GM18505 (cell line): ENCODE data around the gene ZDHHC13.

Source experiments
- ATAC-seq: cut with Tn5 transposase; IDR thresholded peaks from one replicate; pipeline ENCODE4 v1.9.1; 2021; ENCODE audit not compliant: unreplicated experiment
- POLR2A ChIP-seq: IDR thresholded peaks from 4 replicates; pipeline ENCODE4 v1.6.1; 2011; ENCODE audit warnings: borderline replicate concordance; ENCODE audit not compliant: insufficient read depth, insufficient read length; ENCODE audit errors: extremely low read depth

Gene ZDHHC13

DNA sequence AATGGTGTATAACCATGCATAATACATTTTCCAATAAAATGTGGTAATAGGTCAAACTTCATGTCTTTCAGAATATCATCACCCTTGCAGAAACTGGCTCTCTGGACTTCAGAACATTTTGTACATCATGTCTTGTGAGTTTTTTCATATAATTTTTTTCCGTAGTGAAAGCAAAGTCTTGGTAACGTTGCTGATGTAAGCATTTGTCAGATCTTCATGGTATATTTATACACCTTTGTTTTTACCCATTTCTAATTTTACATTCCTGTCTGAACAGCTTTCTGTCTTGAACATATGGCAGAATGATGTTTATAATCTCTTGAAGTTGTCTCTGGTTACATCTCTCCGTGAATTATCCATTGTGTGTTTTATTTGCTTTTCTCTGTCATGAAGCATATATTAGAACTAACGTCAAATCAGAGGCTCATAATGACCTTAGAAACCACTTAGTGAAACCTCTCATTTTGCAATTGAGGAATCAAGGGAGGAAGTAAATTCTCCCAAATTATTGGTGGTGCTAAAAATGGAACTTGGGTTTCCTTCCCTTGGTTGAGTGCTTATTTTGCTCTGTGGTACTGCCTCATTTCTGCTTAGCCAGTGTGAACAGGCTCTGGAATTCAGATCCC is 47.4 kb downstream of the ZDHHC13 start:
- TF ChIP-seq POLR2A: no peak
- ATAC-seq: no peak

GRCh38 chr11:19164881-19165280 is 47.9 kb downstream of the ZDHHC13 start:
- TF ChIP-seq POLR2A: no peak
- no peak for ATAC-seq

DNA sequence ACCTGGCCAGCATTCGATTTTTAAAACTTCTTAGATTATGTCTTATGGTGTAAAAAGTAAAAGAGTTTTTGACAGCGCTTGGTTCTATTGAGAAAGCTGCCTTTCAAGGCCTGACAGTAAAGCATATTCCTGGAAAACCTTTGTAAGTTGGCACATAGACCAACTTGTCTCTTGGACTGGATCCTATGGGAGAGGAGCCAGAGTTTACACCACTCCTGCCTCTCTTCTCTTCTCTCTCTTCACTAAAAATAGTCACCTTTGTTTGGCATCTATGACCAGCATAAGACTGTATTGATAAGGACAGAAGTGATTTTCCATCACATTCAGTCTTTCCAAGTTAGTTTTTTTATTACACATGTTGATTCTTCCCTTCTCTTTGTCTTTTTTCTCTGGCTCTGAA is 51.1 kb downstream of the ZDHHC13 start:
- no peak for TF ChIP-seq POLR2A

DNA sequence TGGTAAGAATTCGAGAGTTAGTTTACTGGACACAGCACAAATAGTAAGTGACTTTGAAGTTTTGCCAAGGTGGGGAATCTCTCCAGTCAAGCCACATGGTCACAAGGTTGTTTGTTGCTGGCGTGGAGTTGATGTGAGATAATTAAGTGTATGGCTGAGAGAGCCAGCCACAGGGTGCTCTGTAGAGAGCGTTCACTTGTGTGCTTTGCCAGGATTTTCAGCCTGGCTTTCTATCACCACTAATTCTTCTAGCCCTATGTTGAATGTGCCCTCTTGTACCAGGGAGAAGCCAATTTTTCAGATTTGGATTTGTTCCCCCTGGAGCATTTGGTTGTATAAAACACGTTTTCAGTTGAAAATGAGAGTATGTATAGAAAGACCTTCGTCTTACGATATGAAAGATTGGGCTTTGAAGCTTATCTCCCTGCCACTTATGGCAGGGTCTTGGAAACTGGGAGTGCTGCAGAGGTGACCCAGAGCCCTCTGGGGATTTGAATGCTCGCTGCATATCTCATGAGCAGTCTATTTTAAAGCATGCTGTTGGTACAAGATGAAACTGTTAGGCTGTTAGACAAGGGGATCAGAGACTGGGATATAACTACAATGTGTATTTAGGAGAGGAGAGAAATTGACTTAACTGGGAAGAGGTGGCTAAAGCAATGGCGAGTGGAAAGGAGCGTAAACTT is 56.2 kb downstream of the ZDHHC13 start:
- TF ChIP-seq POLR2A: no peak
- no peak for ATAC-seq

More for the DNA sequence above, 51.1 kb downstream of the ZDHHC13 start:
- ATAC-seq: no peak

DNA sequence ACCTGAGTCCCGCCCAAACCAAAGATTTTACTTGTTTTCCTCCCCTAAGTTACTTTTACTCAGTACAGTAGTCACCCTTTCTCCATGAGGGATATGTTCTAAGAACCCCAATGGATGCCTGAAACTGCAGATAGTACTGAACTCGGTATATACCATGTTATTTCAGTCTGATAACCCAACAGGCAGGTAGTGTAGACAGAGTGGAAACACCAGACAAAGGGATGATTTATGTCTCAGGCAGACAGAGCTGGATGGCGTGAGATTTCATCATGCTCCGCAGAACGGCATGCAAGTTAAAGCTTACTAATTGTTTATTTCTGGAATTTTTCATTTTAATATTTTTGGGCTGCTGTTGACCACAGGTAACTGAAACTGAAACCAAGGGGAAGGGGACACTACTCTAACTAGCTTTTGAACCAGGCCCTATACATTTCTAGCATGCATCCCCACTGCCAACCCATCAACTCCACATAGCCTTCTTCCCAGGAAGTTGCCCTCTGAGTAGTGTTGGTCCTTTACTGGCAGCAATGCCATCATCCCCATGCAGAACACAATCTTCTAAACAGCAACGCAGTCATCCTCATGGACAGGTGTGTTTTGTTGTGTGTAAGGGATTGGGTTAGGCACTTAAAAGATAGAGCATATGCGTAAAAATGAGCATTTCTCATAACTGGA is 57.1 kb downstream of the ZDHHC13 start:
- ATAC-seq: no peak
- TF ChIP-seq POLR2A: no peak

- TF ChIP-seq POLR2A: no peak
- ATAC-seq: no peak
Measured at GRCh38 chr11:19176629-19177186, 59.7 kb downstream of the ZDHHC13 start.

DNA sequence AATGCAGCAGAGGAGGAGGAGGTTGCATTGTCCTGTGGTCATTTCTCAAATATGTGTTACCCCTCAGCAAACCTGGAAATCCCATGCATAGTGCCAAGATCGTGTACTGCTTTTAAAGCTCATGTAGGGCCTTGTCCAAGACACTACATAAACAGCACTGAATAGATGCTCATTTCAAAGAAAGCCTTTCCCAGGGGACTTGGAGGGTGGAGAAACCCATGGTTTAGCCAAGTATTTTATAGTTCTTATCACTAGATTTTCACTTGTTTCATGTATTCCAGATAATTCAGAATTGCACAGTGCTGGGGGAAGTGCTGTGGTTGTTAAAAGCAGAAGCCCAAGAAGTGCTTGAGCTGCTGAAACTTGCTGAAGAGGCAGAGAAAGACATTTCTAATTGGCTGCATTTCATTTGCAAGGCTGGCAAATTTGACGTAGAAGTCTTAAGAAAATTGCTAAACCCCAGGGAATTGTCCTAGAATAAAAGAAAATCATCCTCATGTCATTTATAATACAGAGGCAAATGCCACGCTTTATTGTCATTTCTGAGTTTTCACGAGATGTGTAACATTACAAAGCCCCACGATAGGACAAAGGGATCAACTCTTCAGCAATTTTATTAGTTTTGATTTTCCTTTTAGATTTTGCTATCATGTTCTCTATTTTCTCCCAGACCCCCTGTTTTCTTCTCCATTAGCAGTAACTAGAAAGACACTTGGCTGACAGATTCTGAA is 64.7 kb downstream of the ZDHHC13 start:
- no peak for ATAC-seq
- no peak for TF ChIP-seq POLR2A

DNA sequence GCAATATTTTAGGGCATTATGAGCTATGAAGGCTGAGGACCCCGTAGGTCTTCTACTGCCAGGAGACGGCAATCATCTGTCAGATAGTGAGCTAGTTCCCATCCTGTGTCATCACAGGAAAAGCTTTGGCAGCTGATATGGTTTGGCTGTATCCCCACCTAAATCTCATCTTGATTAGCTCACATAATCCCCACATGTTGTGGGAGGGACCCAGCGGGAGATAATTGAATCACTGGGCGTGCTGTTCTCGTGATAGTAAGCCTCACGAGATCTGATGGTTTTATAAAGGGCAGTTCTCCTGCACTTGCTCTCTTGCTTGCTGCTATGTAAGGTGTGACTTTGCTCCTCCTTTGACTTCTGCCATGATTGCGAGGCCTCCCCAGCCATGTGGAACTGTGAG is 66.7 kb downstream of the ZDHHC13 start:
- ATAC-seq: no peak
- TF ChIP-seq POLR2A: no peak

GRCh38 chr11:19185036-19185435 is 68.1 kb downstream of the ZDHHC13 start:
- no peak for TF ChIP-seq POLR2A
- no peak for ATAC-seq

- TF ChIP-seq POLR2A: no peak
- no peak for ATAC-seq
Measured at GRCh38 chr11:19185516-19186052, 68.6 kb downstream of the ZDHHC13 start.

GRCh38 chr11:19187114-19187832 is 70.3 kb downstream of the ZDHHC13 start:
- no peak for TF ChIP-seq POLR2A
- ATAC-seq: no peak

DNA sequence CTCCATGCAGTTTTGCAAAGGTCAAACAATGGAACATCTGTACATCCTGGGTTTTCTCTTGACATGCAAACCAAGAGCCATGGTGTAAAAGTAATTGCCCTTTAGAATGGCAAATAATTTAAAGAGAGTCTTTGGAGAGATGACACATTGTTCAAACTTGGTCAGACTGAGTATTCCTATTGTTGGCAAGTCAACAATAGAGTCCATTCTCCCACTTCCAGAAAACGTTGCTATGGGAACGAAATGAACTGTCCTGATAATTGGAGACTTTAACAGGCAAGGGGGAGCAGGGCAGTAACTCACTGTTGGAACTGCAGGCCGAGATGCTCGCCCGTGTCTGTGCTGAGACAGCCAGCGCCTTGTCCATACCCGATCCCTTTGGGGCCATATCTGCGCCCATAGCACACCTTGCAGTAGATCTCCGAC is 70.9 kb downstream of the ZDHHC13 start:
- no peak for ATAC-seq
- no peak for TF ChIP-seq POLR2A
